GM12873 (cell line): ENCODE measurements around the gene CXorf65.

ENCODE experiments used
- TF ChIP-seq, protein P1 (sequence below): IDR thresholded peaks from 2 replicates; pipeline ENCODE4 v1.5.1; 2012; ENCODE audit warnings: low read depth, mild to moderate bottlenecking, moderate library complexity, low read length, control low read depth; ENCODE audit not compliant: insufficient read depth; ENCODE audit errors: missing control alignments

CXorf65 gene

DNA sequence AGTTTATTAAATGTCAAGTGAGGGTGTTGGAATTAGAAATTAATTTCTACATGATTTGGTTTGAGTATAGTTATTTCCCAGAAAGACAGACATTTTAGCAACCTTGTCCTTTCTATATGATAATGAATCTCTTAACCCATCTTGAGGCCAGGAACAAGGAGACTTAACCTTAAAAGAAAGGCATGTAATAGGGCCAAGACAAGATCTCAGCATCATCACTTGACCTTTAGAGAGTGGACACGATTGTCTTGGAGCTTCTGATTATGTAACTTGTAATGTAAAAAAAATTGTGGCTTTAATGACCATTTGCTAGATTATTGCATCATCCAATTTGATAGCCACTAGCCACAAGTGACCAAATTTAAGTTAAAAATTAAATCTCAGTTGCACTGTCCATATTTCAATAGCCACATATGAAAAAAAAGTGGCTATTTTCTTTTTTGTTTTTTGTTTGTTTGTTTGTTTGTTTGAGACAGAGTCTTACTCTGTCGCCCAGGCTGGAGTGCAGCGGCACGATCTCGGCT is 24.4 kb downstream of the CXorf65 start:
- TF ChIP-seq, protein P1, sequence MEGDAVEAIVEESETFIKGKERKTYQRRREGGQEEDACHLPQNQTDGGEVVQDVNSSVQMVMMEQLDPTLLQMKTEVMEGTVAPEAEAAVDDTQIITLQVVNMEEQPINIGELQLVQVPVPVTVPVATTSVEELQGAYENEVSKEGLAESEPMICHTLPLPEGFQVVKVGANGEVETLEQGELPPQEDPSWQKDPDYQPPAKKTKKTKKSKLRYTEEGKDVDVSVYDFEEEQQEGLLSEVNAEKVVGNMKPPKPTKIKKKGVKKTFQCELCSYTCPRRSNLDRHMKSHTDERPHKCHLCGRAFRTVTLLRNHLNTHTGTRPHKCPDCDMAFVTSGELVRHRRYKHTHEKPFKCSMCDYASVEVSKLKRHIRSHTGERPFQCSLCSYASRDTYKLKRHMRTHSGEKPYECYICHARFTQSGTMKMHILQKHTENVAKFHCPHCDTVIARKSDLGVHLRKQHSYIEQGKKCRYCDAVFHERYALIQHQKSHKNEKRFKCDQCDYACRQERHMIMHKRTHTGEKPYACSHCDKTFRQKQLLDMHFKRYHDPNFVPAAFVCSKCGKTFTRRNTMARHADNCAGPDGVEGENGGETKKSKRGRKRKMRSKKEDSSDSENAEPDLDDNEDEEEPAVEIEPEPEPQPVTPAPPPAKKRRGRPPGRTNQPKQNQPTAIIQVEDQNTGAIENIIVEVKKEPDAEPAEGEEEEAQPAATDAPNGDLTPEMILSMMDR = no peak

DNA sequence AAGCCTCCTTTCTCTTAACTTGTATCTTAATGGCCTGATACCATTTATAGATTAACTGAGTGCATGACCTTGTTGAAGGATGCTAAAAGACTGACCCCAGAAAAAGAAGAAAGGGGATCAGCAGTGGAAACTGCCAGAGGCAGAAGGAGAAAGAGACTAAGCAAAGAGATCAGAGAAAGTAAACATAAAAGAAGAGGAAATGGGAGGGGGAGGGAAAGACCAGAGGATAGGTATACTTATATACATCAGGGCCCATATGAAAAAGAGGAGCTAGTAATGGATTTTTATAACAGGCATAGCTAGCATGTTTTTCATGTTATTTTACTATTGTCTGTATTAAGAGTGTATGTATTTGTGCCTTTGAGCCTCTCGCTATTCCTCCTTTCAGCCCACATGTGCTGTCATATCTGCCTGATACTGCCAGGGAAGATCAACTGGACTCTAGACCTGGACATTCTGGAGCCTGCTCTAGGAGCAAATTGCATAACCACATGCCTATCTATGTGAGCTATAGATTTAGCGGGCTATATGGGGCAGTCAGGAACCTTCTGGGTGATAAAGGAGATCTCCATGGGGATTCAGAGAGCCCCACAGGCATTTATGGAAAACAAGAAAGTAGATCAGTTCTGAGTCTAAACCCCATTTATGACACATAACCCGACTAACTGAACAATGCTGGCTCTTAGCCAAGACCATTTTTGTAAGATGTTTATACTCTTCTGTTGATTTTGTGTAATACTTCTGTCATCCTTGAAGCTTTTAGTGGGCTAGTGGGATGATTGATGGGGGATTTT is 25.0 kb downstream of the CXorf65 start:
- TF ChIP-seq, protein P1 = no peak

DNA sequence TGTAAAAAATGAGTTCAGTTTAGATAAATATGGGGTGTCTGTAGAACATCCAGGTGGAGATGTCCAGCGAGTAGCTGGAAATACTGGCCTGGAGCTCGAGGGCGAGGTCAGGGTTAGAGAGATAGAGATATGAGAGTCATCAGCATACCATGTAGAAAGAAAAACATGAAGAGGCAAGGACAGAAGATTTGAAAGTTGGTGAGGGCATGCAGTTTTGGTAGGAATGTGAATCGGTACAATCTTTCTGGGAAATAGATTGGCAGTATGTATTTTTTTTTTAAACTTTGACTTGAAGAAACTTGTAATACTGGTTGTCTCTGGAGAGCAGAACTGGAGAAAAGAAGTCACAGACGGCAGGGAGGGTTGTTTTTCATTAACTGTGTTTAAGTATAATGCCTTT is 36.0 kb downstream of the CXorf65 start:
- TF ChIP-seq, protein P1 = no peak

DNA sequence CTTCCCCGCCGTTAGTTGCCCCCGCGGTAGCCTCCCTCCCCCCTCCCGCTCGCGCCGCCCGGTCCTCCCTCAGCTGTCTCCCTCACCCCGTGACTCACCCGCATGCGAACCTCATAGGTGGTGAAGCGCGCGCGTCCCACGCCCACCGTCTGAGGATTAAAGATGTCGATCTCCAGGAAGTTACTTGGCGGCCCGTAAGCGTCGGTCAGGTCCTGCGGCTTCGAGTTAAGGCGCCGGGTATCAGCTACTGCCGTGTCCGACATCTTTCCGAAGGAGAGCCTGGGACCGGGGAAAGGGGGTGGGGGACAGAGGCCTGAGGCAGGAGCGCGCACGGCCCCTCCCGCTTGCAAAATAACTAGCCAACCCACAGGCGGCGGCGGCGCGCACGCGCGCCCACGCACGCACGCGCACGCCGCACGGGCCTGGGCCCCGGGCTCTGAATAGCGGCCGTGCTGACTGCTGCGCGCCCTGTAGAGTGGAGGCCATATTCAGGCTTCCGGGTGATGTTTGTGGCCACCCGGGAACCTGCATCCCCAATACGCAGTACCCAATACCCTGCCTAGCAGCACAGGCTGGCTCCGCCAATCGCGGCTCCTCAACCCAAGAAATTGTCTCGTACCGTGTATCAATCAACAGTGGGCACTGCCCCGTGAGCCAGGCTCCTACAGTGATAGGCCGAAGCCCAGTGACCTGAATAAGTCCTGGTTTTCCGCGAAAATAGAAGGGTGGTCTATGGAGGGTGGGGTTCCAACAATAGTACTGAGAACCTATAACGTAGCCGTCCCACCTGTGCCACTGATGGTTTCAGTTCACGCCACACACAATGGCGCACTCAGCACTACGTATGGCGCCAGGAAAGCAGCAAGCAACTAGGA is 38.3 kb downstream of the CXorf65 start, which contains the start of gene SNX12:
Gene SNX12, minus strand, starts transcription at position 291 of the 875 bp plus-strand sequence. Its CDS starts 28 bp downstream, at position 263.
- TF ChIP-seq, protein P1 = no peak

DNA sequence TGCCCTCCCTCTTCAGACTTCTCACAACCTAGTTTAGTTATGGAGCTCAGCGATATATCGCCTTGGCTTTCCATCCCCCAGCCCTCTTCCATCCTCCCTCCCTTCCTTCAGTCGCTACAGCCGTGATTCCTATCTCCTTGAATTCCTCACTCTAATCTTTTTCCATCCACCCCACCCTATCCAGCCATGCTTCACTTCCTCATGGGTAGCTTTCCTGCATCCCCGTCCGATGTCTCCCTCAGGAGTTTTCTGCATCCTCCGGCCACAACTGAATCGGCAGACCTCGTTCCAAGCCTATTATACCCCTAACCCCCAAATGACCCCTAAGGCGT is 38.9 kb downstream of the CXorf65 start:
- TF ChIP-seq, protein P1 = no peak

DNA sequence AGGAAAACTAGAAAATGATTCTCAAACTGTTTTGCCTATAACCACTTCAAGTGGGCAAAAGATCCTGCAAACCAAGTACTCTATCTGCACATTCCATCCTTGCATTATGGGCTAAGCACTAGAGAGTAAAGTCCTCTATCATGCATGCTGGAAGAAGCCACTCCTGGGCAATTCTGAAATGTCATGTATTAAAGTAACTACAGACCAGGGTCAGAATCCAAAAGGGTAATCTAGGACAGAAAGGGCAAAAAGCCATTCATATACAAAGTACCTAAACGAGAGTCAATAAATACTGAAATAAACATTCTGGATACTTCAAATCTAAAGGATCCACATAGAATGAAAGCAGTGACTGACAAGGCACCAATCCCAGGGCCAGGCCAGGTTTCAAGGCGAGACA is 39.5 kb downstream of the CXorf65 start:
- TF ChIP-seq, protein P1 = no peak

DNA sequence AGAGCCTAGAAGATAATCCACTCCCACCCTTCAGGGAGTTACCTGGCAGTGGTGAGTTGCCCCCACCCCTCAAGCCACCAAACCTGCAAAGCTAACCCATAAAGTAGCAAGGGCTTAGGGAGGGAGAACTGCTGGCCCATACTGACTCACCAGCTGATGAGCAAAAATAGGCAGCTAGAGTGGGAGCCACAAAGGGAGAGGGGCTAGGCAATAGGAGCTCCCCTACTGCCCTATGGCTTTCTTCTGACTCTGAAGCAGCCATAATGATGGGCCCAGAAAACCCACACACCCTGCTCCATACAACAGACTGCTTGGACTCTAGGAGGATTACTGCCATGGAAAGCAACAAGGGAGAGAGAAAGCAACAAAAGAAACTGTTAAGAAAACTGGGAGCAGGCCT is 46.4 kb downstream of the CXorf65 start:
- TF ChIP-seq, protein P1 = no peak
